GM12874 (cell line): ENCODE results near the gene INO80.

ENCODE experiments used
- CTCF ChIP-seq: IDR thresholded peaks from 2 replicates; pipeline ENCODE4 v1.5.1; 2011; ENCODE audit warnings: low read depth, mild to moderate bottlenecking, control low read depth, low read length, moderate library complexity; ENCODE audit not compliant: insufficient read depth

INO80 gene

GRCh38 chr15:41051139-41051538, 64.9 kb downstream of the INO80 start:
- no peak for TF ChIP-seq CTCF

- TF ChIP-seq CTCF = no peak
Observed at GRCh38 chr15:41048852-41049251, 67.2 kb downstream of the INO80 start.

- TF ChIP-seq CTCF = no peak
Observed at GRCh38 chr15:41048397-41048796, 67.7 kb downstream of the INO80 start.

GRCh38 chr15:41047474-41047873, 68.6 kb downstream of the INO80 start:
- TF ChIP-seq CTCF = no peak

GRCh38 chr15:41043276-41043951, 72.7 kb downstream of the INO80 start:
- TF ChIP-seq CTCF = no peak

- no peak for TF ChIP-seq CTCF
Observed at GRCh38 chr15:41042851-41043250, 73.2 kb downstream of the INO80 start.

- TF ChIP-seq CTCF = no peak
Observed at GRCh38 chr15:41039121-41039520, 77.0 kb downstream of the INO80 start.
